K562 (cell line): ENCODE data around the gene RGS14.

Source experiments
- BHLHE40 ChIP-seq: IDR thresholded peaks from 2 replicates; pipeline ENCODE4 v1.6.1; 2011; ENCODE audit warnings: low read length, improper control_type of control experiment
- CREM ChIP-seq: IDR thresholded peaks from 2 replicates; pipeline ENCODE4 v1.6.1; 2014; ENCODE audit warnings: antibody characterized with exemption, low read depth
- CTCF ChIP-seq, 3 experiments: IDR thresholded peaks in 2 of 3; conservative IDR thresholded peaks in 1 of 3; 2 replicates each; pipeline ENCODE4 v1.5.1; 2011 to 2012; ENCODE audit warnings: low read length in 3 of 3, mild to moderate bottlenecking in 3 of 3, control low read depth in 2 of 3, improper control_type of control experiment in 1 of 3, inconsistent platforms in 1 of 3, low read depth in 1 of 3, mixed read lengths in 1 of 3, moderate library complexity in 1 of 3; ENCODE audit not compliant: insufficient read depth in 2 of 3
- FOXK1 ChIP-seq: sonication (generic); formaldehyde crosslinking; IDR thresholded peaks from 2 replicates; pipeline ENCODE4 v1.8.0; 2022; ENCODE audit warnings: missing genetic modification reagents, mild to moderate bottlenecking, borderline replicate concordance
- JUN ChIP-seq, 2 experiments: sonication (generic) in 1 of 2; formaldehyde crosslinking in 1 of 2; IDR thresholded peaks; 2 replicates each; pipeline versions ENCODE4 v1.6.1 to v1.8.0; 2012 to 2022; ENCODE audit warnings: borderline replicate concordance in 2 of 2, mild to moderate bottlenecking in 2 of 2, improper control_type of control experiment in 1 of 2, low read depth in 1 of 2, low read length in 1 of 2, missing genetic modification reagents in 1 of 2
- NFYB ChIP-seq: IDR thresholded peaks from 2 replicates; pipeline ENCODE4 v1.6.1; 2011; ENCODE audit warnings: mild to moderate bottlenecking, moderate library complexity; ENCODE audit not compliant: insufficient read length; ENCODE audit errors: extremely low read depth
- NRF1 ChIP-seq, 2 experiments: fragments of 450-650 bp; IDR thresholded peaks in 1 of 2; conservative IDR thresholded peaks in 1 of 2; 2 replicates each; pipeline ENCODE4 v1.6.1; 2014; ENCODE audit warnings: mild to moderate bottlenecking in 2 of 2
- RCOR1 ChIP-seq, 2 experiments: IDR thresholded peaks; 2 replicates each; pipeline ENCODE4 v1.6.1; 2012; ENCODE audit warnings: low read depth in 2 of 2, low read length in 2 of 2, borderline replicate concordance in 1 of 2, improper control_type of control experiment in 1 of 2
- SIRT6 ChIP-seq: IDR thresholded peaks from one replicate; pipeline ENCODE4 v1.6.1; 2012; ENCODE audit warnings: low read depth, mild to moderate bottlenecking, control low read depth, inconsistent platforms, low read length, moderate library complexity
- TAF1 ChIP-seq: IDR thresholded peaks from 2 replicates; pipeline ENCODE4 v1.6.1; 2011; ENCODE audit warnings: mild to moderate bottlenecking, low read length, moderate library complexity; ENCODE audit not compliant: insufficient read depth, control insufficient read depth, severe bottlenecking; ENCODE audit errors: extremely low read depth
- TSHZ1 ChIP-seq: fragments of 250-450 bp; sonication (Bioruptor Pico); IDR thresholded peaks from 2 replicates; pipeline ENCODE4 v1.4.0; 2020; ENCODE audit warnings: mild to moderate bottlenecking, moderate library complexity
- ZC3H11A ChIP-seq: IDR thresholded peaks from 2 replicates; pipeline ENCODE4 v1.6.1; 2012; ENCODE audit warnings: low read depth, low read length, improper control_type of control experiment
- ZFP36 ChIP-seq: fragments of 150-350 bp; IDR thresholded peaks from 2 replicates; pipeline ENCODE4 v1.6.1; 2018; ENCODE audit warnings: low read length, low read depth; ENCODE audit not compliant: partially characterized antibody

DNA sequence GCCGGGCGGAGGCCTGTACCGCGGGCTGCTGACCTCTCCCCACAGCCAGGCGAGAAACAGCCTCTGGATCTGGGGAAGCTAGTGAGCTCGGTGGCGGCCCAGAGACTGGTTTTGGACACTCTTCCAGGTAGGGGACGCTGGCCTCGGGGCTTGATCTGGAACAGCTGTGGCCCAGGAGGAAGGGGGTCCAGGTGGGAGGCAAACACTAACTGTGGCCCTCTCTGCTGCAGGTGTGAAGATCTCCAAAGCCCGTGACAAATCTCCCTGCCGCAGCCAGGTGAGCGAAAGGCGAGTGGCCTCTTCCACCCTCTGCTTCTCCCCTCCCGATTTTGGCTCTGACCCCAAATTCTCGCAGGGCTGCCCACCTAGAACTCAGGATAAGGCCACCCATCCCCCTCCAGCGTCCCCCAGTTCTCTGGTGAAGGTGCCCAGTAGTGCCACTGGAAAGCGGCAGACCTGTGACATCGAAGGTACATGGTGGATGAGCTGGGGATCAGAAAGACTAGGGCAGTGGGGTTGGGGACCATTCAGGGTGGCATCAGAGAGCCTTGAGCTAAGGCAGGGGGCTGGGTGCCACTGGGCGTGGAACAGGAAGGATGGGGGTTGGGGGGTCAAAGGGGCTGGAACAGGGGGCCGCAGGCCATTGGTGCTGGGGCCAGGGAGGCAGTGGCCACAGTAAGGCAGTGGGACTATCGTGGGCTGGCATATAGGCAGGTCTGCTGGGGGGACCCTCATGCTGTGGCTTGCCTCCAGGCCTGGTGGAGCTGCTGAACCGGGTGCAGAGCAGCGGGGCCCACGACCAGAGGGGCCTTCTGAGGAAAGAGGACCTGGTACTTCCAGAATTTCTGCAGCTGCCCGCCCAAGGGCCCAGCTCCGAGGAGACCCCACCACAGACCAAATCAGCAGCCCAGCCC, 13.7 kb downstream of the RGS14 start:
- no peak for TF ChIP-seq CTCF (IDR thresholded peaks at IDR 0.05 in 2 of 3, conservative IDR thresholded peaks at IDR 0.05 in 1 of 3; ENCODE audit: insufficient read depth in 2 of 3, low read depth in 1 of 3, low read length in 3 of 3)
- TF ChIP-seq BHLHE40 = no peak
- TF ChIP-seq CREM = no peak
- no peak for TF ChIP-seq ZC3H11A
- no peak for TF ChIP-seq SIRT6
- no peak for TF ChIP-seq TAF1
- TF ChIP-seq TSHZ1 (CRISPR knock-in tag) = no peak
- TF ChIP-seq NFYB = no peak
- no peak for TF ChIP-seq JUN (IDR thresholded peaks at IDR 0.05; ENCODE audit: borderline replicate concordance, low read depth, low read length)
- no peak for TF ChIP-seq JUN (CRISPR knock-in tag; IDR thresholded peaks at IDR 0.05; ENCODE audit: borderline replicate concordance)
- no peak for TF ChIP-seq ZFP36
- TF ChIP-seq NRF1 (conservative IDR thresholded peaks at IDR 0.05 in 1 of 2, IDR thresholded peaks at IDR 0.05 in 1 of 2) = no peak
- TF ChIP-seq RCOR1 (IDR thresholded peaks at IDR 0.05; ENCODE audit: borderline replicate concordance in 1 of 2, low read depth in 2 of 2, low read length in 2 of 2) = no peak
- no peak for TF ChIP-seq FOXK1
